ENCODE measurements around the gene TMEM63A.

DNA sequence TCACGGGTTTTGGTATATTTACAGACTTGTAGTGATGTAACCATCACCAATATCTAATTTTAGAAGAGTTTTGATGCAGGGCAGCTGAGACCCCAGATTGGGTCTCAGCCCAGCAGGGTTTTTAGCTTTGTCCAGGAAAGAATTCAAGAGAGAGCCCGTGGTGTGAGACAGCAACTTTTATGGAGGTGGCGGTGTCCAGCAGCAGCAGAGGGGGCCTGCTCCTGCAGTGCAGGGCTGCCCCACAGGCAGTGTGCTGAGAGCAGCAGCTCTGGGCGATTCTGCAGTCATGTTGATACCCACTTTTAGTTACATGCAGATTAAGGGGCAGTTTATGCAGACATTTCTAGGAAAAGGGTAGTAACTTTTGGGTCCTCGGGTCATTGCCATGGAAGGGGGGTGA lies 74.0 kb downstream of the TMEM63A start:
- TF ChIP-seq, protein P1, sequence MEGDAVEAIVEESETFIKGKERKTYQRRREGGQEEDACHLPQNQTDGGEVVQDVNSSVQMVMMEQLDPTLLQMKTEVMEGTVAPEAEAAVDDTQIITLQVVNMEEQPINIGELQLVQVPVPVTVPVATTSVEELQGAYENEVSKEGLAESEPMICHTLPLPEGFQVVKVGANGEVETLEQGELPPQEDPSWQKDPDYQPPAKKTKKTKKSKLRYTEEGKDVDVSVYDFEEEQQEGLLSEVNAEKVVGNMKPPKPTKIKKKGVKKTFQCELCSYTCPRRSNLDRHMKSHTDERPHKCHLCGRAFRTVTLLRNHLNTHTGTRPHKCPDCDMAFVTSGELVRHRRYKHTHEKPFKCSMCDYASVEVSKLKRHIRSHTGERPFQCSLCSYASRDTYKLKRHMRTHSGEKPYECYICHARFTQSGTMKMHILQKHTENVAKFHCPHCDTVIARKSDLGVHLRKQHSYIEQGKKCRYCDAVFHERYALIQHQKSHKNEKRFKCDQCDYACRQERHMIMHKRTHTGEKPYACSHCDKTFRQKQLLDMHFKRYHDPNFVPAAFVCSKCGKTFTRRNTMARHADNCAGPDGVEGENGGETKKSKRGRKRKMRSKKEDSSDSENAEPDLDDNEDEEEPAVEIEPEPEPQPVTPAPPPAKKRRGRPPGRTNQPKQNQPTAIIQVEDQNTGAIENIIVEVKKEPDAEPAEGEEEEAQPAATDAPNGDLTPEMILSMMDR (IDR thresholded peaks at IDR 0.05) = no peak
- TF ChIP-seq POLR2AphosphoS5 (IDR thresholded peaks at IDR 0.05; ENCODE audit: low read depth, low read length) = no peak
- no peak for TF ChIP-seq SIN3A (IDR thresholded peaks at IDR 0.05; ENCODE audit: borderline replicate concordance, insufficient read depth, low read depth, low read length)

Measured in Panc1 (cell line).